Ectodermal cell (in vitro differentiated cells): ENCODE measurements around the gene DSCAM.

Experiments
- H3K27ac ChIP-seq: 2 replicates; pipeline ENCODE4 v1.7.0; 2013; ENCODE audit warnings: mild to moderate bottlenecking, low read depth, low read length; ENCODE audit not compliant: insufficient read depth, poor library complexity, severe bottlenecking
- H3K27me3 ChIP-seq: 2 replicates; pipeline ENCODE4 v1.7.0; 2013; ENCODE audit warnings: mild to moderate bottlenecking, low read length; ENCODE audit not compliant: insufficient read depth, control insufficient read depth, poor library complexity, severe bottlenecking
- H3K36me3 ChIP-seq: one replicate; pipeline ENCODE4 v1.7.0; 2013; ENCODE audit warnings: low read length; ENCODE audit not compliant: control insufficient read depth, insufficient read depth
- H3K4me1 ChIP-seq: one replicate; pipeline ENCODE4 v1.7.0; 2013; ENCODE audit warnings: low read length; ENCODE audit not compliant: control insufficient read depth, insufficient read depth
- H3K4me3 ChIP-seq: 2 replicates; pipeline ENCODE4 v1.7.0; 2013; ENCODE audit warnings: low read depth, low read length, control low read depth; ENCODE audit not compliant: insufficient read depth
- H3K9me3 ChIP-seq: 2 replicates; pipeline ENCODE4 v1.7.0; 2013; ENCODE audit warnings: mild to moderate bottlenecking, low read length, moderate library complexity; ENCODE audit not compliant: control insufficient read depth
- WGBS, 2 experiments: methylation state at CpG; one replicate each; pipeline ENCODE4 v1.1.7; 2013; ENCODE audit warnings: missing lambda C conversion rate in 2 of 2; 5-methylcytosine and 5-hydroxymethylcytosine counted together

Gene DSCAM

DNA sequence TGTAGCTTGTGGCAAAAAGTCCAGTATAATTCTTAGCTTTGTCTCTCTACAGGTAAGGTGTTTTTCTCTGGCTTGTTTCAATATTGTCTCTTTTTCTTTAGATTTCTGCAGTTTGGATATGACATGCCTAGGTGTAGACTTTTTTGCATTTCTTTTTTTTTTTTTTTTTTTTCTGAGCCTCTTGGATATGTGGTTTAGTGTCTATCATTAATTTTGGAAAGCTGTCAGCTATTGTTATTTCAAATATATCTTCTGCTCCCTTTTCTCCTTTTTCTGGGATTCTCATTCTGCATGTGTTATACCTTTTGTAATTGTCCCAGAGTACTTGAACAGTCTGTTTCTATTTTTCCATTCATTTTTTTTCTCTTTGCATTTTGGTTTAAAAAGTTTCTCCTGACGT, 243.2 kb downstream of the DSCAM start:
- no peaks in the 10 kb centered on the region for H3K36me3 ChIP-seq
- no peaks in the 10 kb centered on the region for H3K9me3 ChIP-seq
- WGBS, 2 experiments, result 100% methylated on average over 1 of the region's 1 CpG
- H3K4me3 ChIP-seq, result no peak overlapping the region
- no peaks in the 10 kb centered on the region for H3K4me1 ChIP-seq
- no peak overlapping the region for H3K27ac ChIP-seq
- no peaks in the 10 kb centered on the region for H3K27me3 ChIP-seq

DNA sequence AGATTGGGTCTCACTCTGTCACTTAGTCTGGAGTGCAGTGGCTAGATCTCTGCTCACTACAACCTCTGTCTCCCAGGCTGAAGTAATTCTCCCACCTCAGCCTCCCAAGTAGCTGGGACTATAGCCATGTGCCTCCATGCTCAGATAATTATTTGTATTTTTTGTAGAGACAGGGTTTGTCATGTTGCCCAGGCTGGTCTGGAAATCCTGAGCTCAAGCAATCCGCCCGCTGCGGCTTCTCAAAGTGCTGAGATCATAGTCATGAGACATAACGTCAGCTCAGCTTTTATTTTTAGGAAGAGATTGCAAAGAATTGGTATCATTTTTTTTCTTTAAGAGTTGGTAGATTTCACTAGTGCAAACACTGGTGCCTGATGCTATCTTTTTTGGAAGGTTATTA, 244.9 kb downstream of the DSCAM start:
- H3K4me3 ChIP-seq, result no peak overlapping the region
- no peaks in the 10 kb centered on the region for H3K4me1 ChIP-seq
- H3K27me3 ChIP-seq, result no peaks in the 10 kb centered on the region
- no peak overlapping the region for H3K27ac ChIP-seq
- H3K9me3 ChIP-seq, result no peaks in the 10 kb centered on the region
- no peaks in the 10 kb centered on the region for H3K36me3 ChIP-seq
- WGBS, 2 experiments, result 89 to 93% methylated on average over 4 of the region's 4 CpGs

DNA sequence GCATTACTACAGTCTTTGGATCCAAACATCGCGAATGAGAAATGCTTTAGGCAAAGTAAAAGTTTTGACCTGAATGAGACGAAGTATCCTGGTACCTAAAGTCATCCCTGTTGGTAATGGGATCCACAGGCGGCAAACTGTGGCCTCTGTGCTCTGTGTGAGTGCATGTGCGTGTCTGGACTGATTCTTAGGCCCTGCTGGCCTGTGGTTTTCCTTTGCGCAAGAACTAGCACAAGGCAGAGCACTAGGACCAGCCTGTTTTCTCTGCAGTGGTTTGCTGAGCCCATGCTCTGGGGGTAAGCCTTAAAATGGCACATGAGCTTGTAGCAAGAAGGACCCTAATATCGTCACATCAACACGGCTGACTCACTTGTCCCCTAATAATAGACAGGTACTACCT, 251.2 kb downstream of the DSCAM start:
- Histone ChIP-seq H3K36me3 (no peaks in the 10 kb centered on the region), H3K4me3 (no peak overlapping the region), H3K4me1 (no peaks in the 10 kb centered on the region), H3K27ac (no peak overlapping the region), H3K27me3 (no peaks in the 10 kb centered on the region), H3K9me3 (no peaks in the 10 kb centered on the region)
- 95 to 98% methylated on average over 6 to 8 of the region's 8 CpGs for WGBS, 2 experiments

DNA sequence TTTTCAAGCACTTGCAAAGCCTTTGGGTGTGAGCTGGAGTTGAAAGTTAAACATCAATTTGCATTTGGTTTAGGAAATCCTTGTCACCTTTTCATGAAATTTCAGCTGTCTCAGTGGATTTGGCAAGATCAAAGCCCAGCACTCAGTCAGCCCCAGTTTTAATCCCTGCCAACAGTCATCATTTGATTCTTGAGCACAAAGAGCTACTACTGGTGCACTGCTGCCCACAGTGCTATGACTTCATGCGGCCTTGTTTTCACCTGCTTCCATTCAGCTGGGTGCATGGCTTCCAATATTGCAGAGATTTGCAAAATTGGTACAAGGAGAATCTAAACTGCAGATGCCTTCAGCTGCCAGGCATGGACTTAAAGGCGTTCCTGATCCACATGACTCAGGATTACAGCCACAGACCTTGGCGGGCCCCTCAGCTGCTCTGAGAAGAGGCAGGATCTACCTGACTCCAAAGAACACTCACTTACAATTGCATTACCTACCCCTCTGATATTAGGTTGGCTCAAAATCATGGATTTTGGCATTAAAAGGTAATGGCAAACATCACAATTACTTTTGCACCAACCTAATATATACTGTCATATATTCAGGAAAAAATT, 259.1 kb downstream of the DSCAM start:
- Histone ChIP-seq H3K27me3 (no peaks in the 10 kb centered on the region), H3K4me3 (no peak overlapping the region), H3K9me3 (no peaks in the 10 kb centered on the region), H3K4me1 (peaks cover 8% of the 10 kb centered on the region), H3K36me3 (no peaks in the 10 kb centered on the region), H3K27ac (no peak overlapping the region)
- 57 to 67% methylated on average over 3 of the region's 3 CpGs for WGBS, 2 experiments

DNA sequence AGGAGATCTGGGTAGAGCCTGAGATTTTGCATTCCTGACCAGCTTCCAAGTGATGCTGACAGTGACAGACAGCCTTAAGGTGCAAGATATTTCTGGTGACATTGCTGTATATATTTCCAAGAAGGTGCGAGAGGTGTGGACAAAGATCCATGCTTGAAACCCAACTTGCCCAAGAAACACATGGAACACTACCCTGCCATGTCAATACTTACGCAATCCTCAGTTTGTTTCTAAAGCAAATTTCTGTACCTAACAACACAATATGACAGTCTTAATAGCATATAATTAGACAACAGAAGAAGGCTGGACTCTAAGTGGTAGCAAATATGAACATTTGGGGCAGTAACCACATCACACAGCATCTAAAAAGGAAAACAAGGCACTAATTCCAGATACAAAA, 260.4 kb downstream of the DSCAM start:
- no peak overlapping the region for H3K4me3 ChIP-seq
- no peaks in the 10 kb centered on the region for H3K27me3 ChIP-seq
- 91 to 95% methylated on average over 2 of the region's 2 CpGs for WGBS, 2 experiments
- H3K36me3 ChIP-seq, result no peaks in the 10 kb centered on the region
- H3K27ac ChIP-seq, result no peak overlapping the region
- peaks cover 8% of the 10 kb centered on the region for H3K4me1 ChIP-seq
- no peaks in the 10 kb centered on the region for H3K9me3 ChIP-seq

DNA sequence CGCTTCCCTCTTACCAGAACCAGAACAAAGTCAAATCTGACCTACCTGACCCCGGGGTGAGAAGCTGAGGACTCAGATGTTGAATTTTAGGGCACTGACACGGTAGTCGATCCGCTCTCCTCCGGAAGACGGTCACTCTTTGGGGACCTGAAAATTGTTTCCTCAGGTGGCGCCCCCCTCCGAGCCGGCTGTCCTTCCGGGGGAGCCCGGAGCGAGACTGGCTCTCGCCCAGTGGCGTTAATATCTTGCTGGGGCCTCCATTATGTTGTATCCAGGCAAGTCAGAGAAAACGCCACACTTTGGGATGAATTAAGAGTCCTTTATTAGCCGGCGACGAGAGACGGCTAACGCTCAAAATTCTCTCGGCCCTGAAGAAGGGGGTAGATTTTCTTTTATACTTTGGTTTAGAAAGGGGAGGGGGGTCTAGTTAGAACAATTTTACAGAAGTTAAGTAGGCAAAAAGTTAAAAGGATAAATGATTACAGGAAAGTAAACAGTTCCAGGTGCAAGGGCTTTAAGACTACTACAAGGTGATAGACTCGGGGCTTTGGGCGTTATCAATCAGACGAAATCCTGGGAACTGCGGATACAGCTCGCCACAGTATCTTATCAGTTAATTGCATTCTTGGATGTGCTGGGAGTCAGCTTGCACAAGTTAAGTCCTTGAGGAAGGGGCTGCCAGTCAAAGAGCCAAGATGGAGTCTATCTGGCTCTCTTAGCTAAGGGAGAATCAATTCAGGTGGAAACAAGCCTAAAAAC, 269.5 kb downstream of the DSCAM start:
- Histone ChIP-seq H3K27ac (no peak overlapping the region), H3K9me3 (no peaks in the 10 kb centered on the region), H3K36me3 (no peaks in the 10 kb centered on the region), H3K27me3 (no peaks in the 10 kb centered on the region), H3K4me1 (no peaks in the 10 kb centered on the region), H3K4me3 (no peak overlapping the region)
- 95 to 96% methylated on average over 27 of the region's 27 CpGs for WGBS, 2 experiments

DNA sequence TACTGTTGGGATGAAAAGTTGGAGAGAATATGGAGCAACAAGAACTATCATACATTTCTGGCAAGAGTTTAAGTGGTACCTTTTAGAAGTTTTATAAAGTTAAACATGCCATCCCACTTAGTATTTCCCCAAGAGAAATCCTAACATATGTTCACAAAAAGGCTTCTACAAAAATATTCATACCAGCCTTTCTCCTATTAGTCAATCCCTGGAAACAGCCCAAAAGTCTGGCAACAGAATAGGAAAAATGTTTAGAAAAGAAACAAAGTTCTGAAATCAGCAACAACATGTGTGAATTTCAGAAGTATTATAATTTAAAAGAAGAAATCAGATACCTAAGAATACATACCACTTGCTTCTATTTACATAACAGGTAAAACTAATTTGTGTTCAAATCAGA, 271.0 kb downstream of the DSCAM start:
- Histone ChIP-seq H3K27me3 (no peaks in the 10 kb centered on the region), H3K36me3 (no peaks in the 10 kb centered on the region), H3K27ac (no peak overlapping the region), H3K9me3 (no peaks in the 10 kb centered on the region), H3K4me3 (no peak overlapping the region), H3K4me1 (no peaks in the 10 kb centered on the region)

DNA sequence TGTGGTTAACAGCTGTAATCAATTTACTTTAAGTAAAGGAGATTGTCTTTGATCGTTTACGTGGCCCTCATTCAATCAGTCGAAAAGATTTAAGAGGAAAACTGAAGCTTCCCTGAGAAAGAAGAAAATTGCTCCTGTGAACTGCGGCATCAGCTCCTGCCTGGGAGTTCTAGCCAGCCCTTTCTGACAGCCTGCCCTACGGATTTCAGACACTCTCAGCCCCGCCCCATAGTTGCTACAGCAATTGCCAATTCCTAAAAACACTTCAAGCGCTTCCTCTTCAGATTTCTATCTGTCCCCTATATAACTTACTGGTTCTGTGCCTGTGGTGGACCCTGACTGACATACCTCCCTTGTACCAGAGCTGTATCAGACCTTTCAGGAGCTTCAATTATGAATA, 277.6 kb downstream of the DSCAM start:
- H3K4me1 ChIP-seq, result no peaks in the 10 kb centered on the region
- no peaks in the 10 kb centered on the region for H3K9me3 ChIP-seq
- 85 to 88% methylated on average over 7 of the region's 7 CpGs for WGBS, 2 experiments
- H3K27me3 ChIP-seq, result no peaks in the 10 kb centered on the region
- no peaks in the 10 kb centered on the region for H3K36me3 ChIP-seq
- no peak overlapping the region for H3K27ac ChIP-seq
- no peak overlapping the region for H3K4me3 ChIP-seq

DNA sequence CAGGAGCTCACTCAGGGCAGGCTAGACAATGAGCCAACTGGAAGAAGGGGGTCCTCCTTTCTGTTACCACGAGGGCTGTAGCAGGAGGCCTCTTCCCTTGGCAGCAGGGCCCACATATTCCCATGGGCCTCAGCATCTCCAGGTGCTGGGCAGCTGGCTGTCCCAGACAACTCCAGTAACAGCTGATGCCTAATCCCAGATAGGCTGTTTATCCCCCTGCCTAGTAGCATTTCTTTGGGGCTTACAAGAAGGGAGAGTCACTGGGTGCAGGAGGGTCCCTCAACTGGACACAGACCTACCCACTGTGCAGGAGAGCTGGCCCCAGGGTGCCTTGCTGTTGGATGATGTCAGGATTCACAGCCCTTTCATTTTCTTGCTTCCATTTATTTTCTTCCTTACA, 278.2 kb downstream of the DSCAM start:
- no peaks in the 10 kb centered on the region for H3K36me3 ChIP-seq
- WGBS, 2 experiments, result 81% methylated on average over 1 of the region's 1 CpG
- no peak overlapping the region for H3K4me3 ChIP-seq

DNA sequence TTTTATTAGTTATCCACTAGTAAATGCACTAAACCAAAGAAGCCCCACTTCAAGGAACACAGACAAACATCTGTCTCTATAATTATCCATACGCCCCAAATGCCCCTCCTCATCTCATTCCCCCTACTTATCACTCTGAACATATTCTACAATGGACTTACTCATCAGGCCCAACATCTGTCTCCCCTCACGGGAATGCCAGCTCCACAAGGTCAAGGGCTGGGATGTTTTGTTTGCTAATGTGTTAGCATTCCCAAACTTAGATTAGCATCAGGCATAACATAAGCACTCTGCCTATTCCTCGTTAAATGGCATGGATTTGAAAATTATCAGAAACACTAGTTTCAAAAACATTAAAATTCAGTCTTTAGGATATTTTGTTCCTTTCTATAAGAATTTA, 279.5 kb downstream of the DSCAM start:
- Histone ChIP-seq H3K4me1 (no peaks in the 10 kb centered on the region), H3K27me3 (no peaks in the 10 kb centered on the region), H3K4me3 (no peak overlapping the region), H3K9me3 (no peaks in the 10 kb centered on the region), H3K27ac (no peak overlapping the region), H3K36me3 (no peaks in the 10 kb centered on the region)
- 86 to 96% methylated on average over 2 to 3 of the region's 3 CpGs for WGBS, 2 experiments

More for the DNA sequence above, 278.2 kb downstream of the DSCAM start:
- no peaks in the 10 kb centered on the region for H3K9me3 ChIP-seq
- no peaks in the 10 kb centered on the region for H3K27me3 ChIP-seq
- H3K4me1 ChIP-seq, result no peaks in the 10 kb centered on the region
- H3K27ac ChIP-seq, result no peak overlapping the region
